K562 (cell line): Measurements from ENCODE around the gene LTK. TPM values are rescaled to one million over a fixed set of nuclear protein-coding genes. Genes with fewer than 3 reads are reported as not detected.

Experiments
- ARNT ChIP-seq, 2 experiments: fragments of 450-650 bp; IDR thresholded peaks; 2 replicates each; pipeline ENCODE4 v1.6.1; 2016; ENCODE audit warnings: mild to moderate bottlenecking in 1 of 2
- CBX3 ChIP-seq, 2 experiments: IDR thresholded peaks; 1 replicate in 1 of 2; 2 replicates in 1 of 2; pipeline ENCODE4 v1.6.1; 2012; ENCODE audit warnings: inconsistent platforms in 2 of 2, low read length in 2 of 2, borderline replicate concordance in 1 of 2, control low read depth in 1 of 2
- E2F3 ChIP-seq: fragments of 250-450 bp; sonication (Bioruptor Pico); IDR thresholded peaks from 2 replicates; pipeline ENCODE4 v1.4.0; 2020; ENCODE audit warnings: mild to moderate bottlenecking
- E2F6 ChIP-seq, 2 experiments: IDR thresholded peaks; 2 replicates each; pipeline ENCODE4 v1.6.1; 2011; ENCODE audit warnings: borderline replicate concordance in 1 of 2, control low read depth in 1 of 2, low read depth in 1 of 2, low read length in 1 of 2, mild to moderate bottlenecking in 1 of 2, mixed read lengths in 1 of 2, moderate library complexity in 1 of 2; ENCODE audit not compliant: insufficient read depth in 1 of 2, insufficient read length in 1 of 2, poor library complexity in 1 of 2, severe bottlenecking in 1 of 2; ENCODE audit errors: extremely low read depth in 1 of 2
- EP300 ChIP-seq: IDR thresholded peaks from 2 replicates; pipeline ENCODE4 v1.6.1; 2012; ENCODE audit warnings: low read length, improper control_type of control experiment
- ERF ChIP-seq: fragments of 450-650 bp; formaldehyde crosslinking; IDR thresholded peaks from 2 replicates; pipeline ENCODE4 v1.4.0; 2020; ENCODE audit warnings: mild to moderate bottlenecking, mixed read lengths
- GTF2B ChIP-seq: IDR thresholded peaks from 2 replicates; pipeline ENCODE4 v1.6.1; 2011; ENCODE audit not compliant: insufficient read length; ENCODE audit errors: extremely low read depth
- KDM4B ChIP-seq, 2 experiments: fragments of 450-650 bp in 1 of 2; sonication (generic) in 1 of 2; IDR thresholded peaks; 2 replicates each; pipeline ENCODE4 v1.6.1; 2016 to 2017; ENCODE audit warnings: borderline replicate concordance in 2 of 2, antibody characterized with exemption in 1 of 2, low read depth in 1 of 2, mild to moderate bottlenecking in 1 of 2
- LARP7 ChIP-seq: fragments of 450-650 bp; IDR thresholded peaks from 2 replicates; pipeline ENCODE4 v1.6.1; 2016
- MAX ChIP-seq: sonication (generic); formaldehyde crosslinking; IDR thresholded peaks from 2 replicates; pipeline ENCODE4 v1.9.0; 2022; ENCODE audit warnings: mild to moderate bottlenecking, missing genetic modification reagents
- PCBP1 ChIP-seq: fragments of 200-400 bp; formaldehyde crosslinking; IDR thresholded peaks from 2 replicates; pipeline ENCODE4 v1.6.1; 2018; ENCODE audit warnings: mild to moderate bottlenecking, low read depth, low read length; ENCODE audit not compliant: poor library complexity, severe bottlenecking
- PHB ChIP-seq: fragments of 250-450 bp; sonication (Bioruptor Pico); IDR thresholded peaks from 2 replicates; pipeline ENCODE4 v1.5.0; 2021
- POLR2G ChIP-seq: fragments of 200-400 bp; formaldehyde crosslinking; IDR thresholded peaks from 2 replicates; pipeline ENCODE4 v1.6.1; 2017; ENCODE audit warnings: low read depth, mild to moderate bottlenecking, antibody characterized with exemption, low read length, moderate library complexity
- PRDM10 ChIP-seq: fragments of 450-650 bp; IDR thresholded peaks from 2 replicates; pipeline ENCODE4 v1.6.1; 2018; ENCODE audit not compliant: partially characterized antibody
- RBM14 ChIP-seq: fragments of 200-400 bp; formaldehyde crosslinking; IDR thresholded peaks from 2 replicates; pipeline ENCODE4 v1.6.1; 2018; ENCODE audit warnings: low read depth, mild to moderate bottlenecking, low read length, moderate library complexity, borderline replicate concordance; ENCODE audit not compliant: insufficient read depth
- TEAD1 ChIP-seq, 2 experiments: fragments of 450-650 bp in 1 of 2; sonication (generic) in 1 of 2; formaldehyde crosslinking; IDR thresholded peaks; 2 replicates each; pipeline versions ENCODE4 v1.4.0 to v1.8.0; 2020 to 2022; ENCODE audit warnings: mild to moderate bottlenecking in 2 of 2, missing genetic modification reagents in 1 of 2
- TFAP4 ChIP-seq: sonication (generic); formaldehyde crosslinking; IDR thresholded peaks from 2 replicates; pipeline ENCODE4 v1.8.0; 2022; ENCODE audit warnings: missing genetic modification reagents, mild to moderate bottlenecking, moderate library complexity, borderline replicate concordance
- THRAP3 ChIP-seq: fragments of 450-650 bp; IDR thresholded peaks from 2 replicates; pipeline ENCODE4 v1.6.1; 2016; ENCODE audit warnings: mild to moderate bottlenecking, inconsistent platforms, borderline replicate concordance
- ZNF274 ChIP-seq: IDR thresholded peaks from 2 replicates; pipeline ENCODE4 v1.6.1; 2011; ENCODE audit warnings: low read depth, mild to moderate bottlenecking, low read length, moderate library complexity, borderline replicate concordance
- ZNF699 ChIP-seq: fragments of 250-450 bp; sonication (Bioruptor Pico); IDR thresholded peaks from 2 replicates; pipeline ENCODE4 v1.8.0; 2021; ENCODE audit warnings: mild to moderate bottlenecking, moderate library complexity; ENCODE audit not compliant: insufficient replicate concordance
- polyA plus RNA-seq, 8 experiments: library from polyadenylated mRNA; depleted of rRNA in 4 of 8; stranded (reverse) in 5 of 8; unstranded in 3 of 8; fragments of >200 nt; fragmentation: Nextera tagmentation in 2 of 8; fragmentation: Illumina TruSeq in 1 of 8; extraction: Ambion mirVana in 2 of 8; extraction: Trizol in 1 of 8; gene quantifications; 2 replicates each; pipeline versions ENCODE4 v1.2.1 to v1.2.3, GENCODE V29; 2011 to 2014; ENCODE audit warnings: inconsistent platforms in 1 of 8, missing spikeins in 1 of 8
- total RNA-seq, 7 experiments: library from RNA; depleted of rRNA in 6 of 7; stranded (reverse); fragments of >200 nt in 6 of 7; fragmentation: Illumina TruSeq in 2 of 7; extraction: Trizol in 2 of 7; gene quantifications; 2 replicates each; pipeline versions ENCODE4 v1.2.1 to v1.2.3, GENCODE V29; 2011 to 2021; ENCODE audit warnings: low replicate concordance in 1 of 7

LTK gene
- total and polyA plus RNA-seq, 9 of the 15 experiments (the other 6 are each of a cell fraction or from before 2014, with no cell fraction given): 0.25 to 4.4 (median 1.8) TPM

GRCh38 chr15:41494190-41494921 lies 19.3 kb downstream of the LTK start (continued):
- TF ChIP-seq PRDM10 (no peak), ZNF274 (0 out of 2 replicates have a peak, but pooled peaks have one; percentile 9), THRAP3 (no peak), ZNF699 (no peak), PHB (CRISPR knock-in tag) (no peak), E2F3 (CRISPR knock-in tag) (no peak), PCBP1 (peak; percentile 23), TFAP4 (CRISPR knock-in tag) (peak; percentile 52; the same call in 1 of the 2 replicates), E2F6 (IDR thresholded peaks at IDR 0.05; ENCODE audit: borderline replicate concordance in 1 of 2, extremely low read depth in 1 of 2, insufficient read depth in 1 of 2, insufficient read length in 1 of 2, low read depth in 1 of 2, low read length in 1 of 2, poor library complexity in 1 of 2, severe bottlenecking in 1 of 2) (peak; percentile 95 to 96), ERF (no peak), RBM14 (no peak), EP300 (no peak), GTF2B (no peak), MAX (CRISPR knock-in tag) (peak; percentile 68), LARP7 (no peak), CBX3 (IDR thresholded peaks at IDR 0.05; ENCODE audit: borderline replicate concordance in 1 of 2, low read length in 2 of 2) (0 out of 3 replicates have a peak, but pooled peaks of 1 of the 2 experiments have one; percentile 32), POLR2G (peak; percentile 38; the same call in 1 of the 2 replicates), TEAD1 (CRISPR knock-in tag; IDR thresholded peaks at IDR 0.05) (peak in 1 of 2 experiments; percentile 67; a peak in 1 of 4 replicates), ARNT (IDR thresholded peaks at IDR 0.05) (no peak), KDM4B (IDR thresholded peaks at IDR 0.05; ENCODE audit: borderline replicate concordance in 2 of 2, low read depth in 1 of 2) (0 out of 4 replicates have a peak, but pooled peaks of 1 of the 2 experiments have one; percentile 41)
